Fibroblast of lung (primary cell): ENCODE measurements around the gene PER2. TPM values are rescaled to one million over a fixed set of nuclear protein-coding genes. Genes with fewer than 3 reads are reported as not detected.

Experiments used
- DNase-seq, 2 donors: peaks; one replicate each; pipeline versions ENCODE4 v3.0.0 to v3.0.0-alpha.2; 2010; ENCODE audit warnings: low read depth in 2 of 2
- H2AFZ ChIP-seq: 2 replicates; pipeline ENCODE4 v1.5.1; 2012; ENCODE audit warnings: low read length, control low read depth, inconsistent platforms
- H3K27ac ChIP-seq: 2 replicates; pipeline ENCODE4 v1.5.1; 2011; ENCODE audit warnings: low read length, control low read depth; ENCODE audit not compliant: insufficient read depth
- H3K27me3 ChIP-seq: 2 replicates; pipeline ENCODE4 v1.5.1; 2011; ENCODE audit warnings: mild to moderate bottlenecking, low read length; ENCODE audit not compliant: control insufficient read depth, insufficient read depth
- H3K36me3 ChIP-seq: 2 replicates; pipeline ENCODE4 v1.5.1; 2011; ENCODE audit warnings: low read length; ENCODE audit not compliant: control insufficient read depth, insufficient read depth
- H3K4me1 ChIP-seq: 2 replicates; pipeline ENCODE4 v1.5.1; 2011; ENCODE audit warnings: low read length; ENCODE audit not compliant: control insufficient read depth, insufficient read depth; ENCODE audit errors: extremely low read depth
- H3K4me2 ChIP-seq: 2 replicates; pipeline ENCODE4 v1.5.1; 2011; ENCODE audit warnings: low read length, control low read depth; ENCODE audit not compliant: insufficient read depth; ENCODE audit errors: extremely low read depth
- H3K4me3 ChIP-seq, 4 experiments: fragments of 200-600 bp in 1 of 4; sonication (generic) in 1 of 4; replicated peaks in 1 of 4; 2 replicates each; pipeline ENCODE4 v1.5.1; 2011 to 2016; ENCODE audit warnings: low read length in 4 of 4, low read depth in 3 of 4, mild to moderate bottlenecking in 3 of 4, control low read depth in 2 of 4, inconsistent platforms in 1 of 4, mixed read lengths in 1 of 4; ENCODE audit not compliant: insufficient read depth in 1 of 4; ENCODE audit errors: control extremely low read depth in 1 of 4
- H3K79me2 ChIP-seq: 2 replicates; pipeline ENCODE4 v1.5.1; 2012; ENCODE audit warnings: mild to moderate bottlenecking, low read length, inconsistent platforms; ENCODE audit not compliant: control insufficient read depth, insufficient read depth
- H3K9ac ChIP-seq: 2 replicates; pipeline ENCODE4 v1.5.1; 2011; ENCODE audit warnings: mild to moderate bottlenecking, low read length, control low read depth; ENCODE audit not compliant: insufficient read depth
- H3K9me3 ChIP-seq: 2 replicates; pipeline ENCODE4 v1.5.1; 2012; ENCODE audit warnings: low read depth, low read length; ENCODE audit not compliant: control insufficient read depth, insufficient read depth
- H4K20me1 ChIP-seq: 2 replicates; pipeline ENCODE4 v1.5.1; 2011; ENCODE audit warnings: low read length; ENCODE audit not compliant: control insufficient read depth, insufficient read depth; ENCODE audit errors: extremely low read depth
- EZH2 ChIP-seq: IDR thresholded peaks from 2 replicates; pipeline ENCODE4 v1.5.1; 2012; ENCODE audit warnings: low read length, control low read depth, mild to moderate bottlenecking; ENCODE audit errors: missing control alignments
- polyA plus RNA-seq, 2 donors: library from polyadenylated mRNA; depleted of rRNA in 1 of 2; stranded (reverse) in 1 of 2; unstranded in 1 of 2; fragments of >200 nt; gene quantifications; 2 replicates each; pipeline ENCODE4 v1.2.1, GENCODE V29; 2011 to 2012; ENCODE audit warnings: missing spikeins in 1 of 2
- total RNA-seq: library from RNA; depleted of rRNA; stranded (reverse); fragments of >200 nt; gene quantifications from 2 replicates; pipeline ENCODE4 v1.2.1, GENCODE V29; 2014
- TF ChIP-seq, protein P1 (sequence below), 2 donors: IDR thresholded peaks in 1 of 2; conservative IDR thresholded peaks in 1 of 2; 1 replicate in 1 of 2; 2 replicates in 1 of 2; pipeline ENCODE4 v1.5.1; 2011 to 2012; ENCODE audit warnings: low read length in 2 of 2, control low read depth in 1 of 2, inconsistent platforms in 1 of 2, low read depth in 1 of 2, mild to moderate bottlenecking in 1 of 2

Gene PER2
- total and polyA plus RNA-seq, 2 donors (not counting 1 experiment from before 2014, with no cell fraction given), result 1.9 to 4.6 TPM

DNA sequence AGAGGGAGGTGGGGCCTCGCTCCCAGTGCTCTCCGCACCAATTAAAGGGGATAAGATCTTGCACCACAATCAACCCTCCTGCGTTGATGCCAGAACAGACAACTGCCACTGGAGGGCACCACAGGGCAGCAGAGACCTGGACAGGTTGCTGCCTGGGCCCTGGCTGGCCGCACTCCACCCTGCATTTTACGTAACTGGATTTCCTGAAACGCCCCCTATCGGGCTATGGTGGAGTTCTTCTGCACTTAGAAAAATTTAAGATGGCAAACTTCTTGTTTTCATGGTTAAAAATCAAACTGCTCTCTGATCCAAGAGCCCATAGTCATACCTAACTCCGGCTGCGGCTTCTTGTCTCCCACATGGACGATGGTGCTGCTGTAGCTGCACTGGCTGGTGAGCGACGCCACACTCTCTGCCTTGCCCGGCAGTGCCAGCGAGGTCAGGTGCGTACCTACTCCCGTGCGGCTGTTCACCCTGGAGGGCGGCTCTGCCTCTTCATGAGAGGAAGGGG lies 31.8 kb downstream of the PER2 start:
- DNase-seq, result peak; percentile 66 to 74
- Histone ChIP-seq H3K9ac (no peak overlapping the region), H4K20me1 (no peaks in the 10 kb centered on the region), H3K36me3 (peaks cover 8% of the 10 kb centered on the region), H2AFZ (no peak overlapping the region), H3K9me3 (no peaks in the 10 kb centered on the region), H3K79me2 (no peaks in the 10 kb centered on the region), H3K27me3 (no peaks in the 10 kb centered on the region), H3K27ac (no peak overlapping the region), H3K4me3 (no peak overlapping the region), H3K4me2 (no peak overlapping the region), H3K4me1 (no peaks in the 10 kb centered on the region)
- TF ChIP-seq EZH2, result no peak
- TF ChIP-seq, protein P1, sequence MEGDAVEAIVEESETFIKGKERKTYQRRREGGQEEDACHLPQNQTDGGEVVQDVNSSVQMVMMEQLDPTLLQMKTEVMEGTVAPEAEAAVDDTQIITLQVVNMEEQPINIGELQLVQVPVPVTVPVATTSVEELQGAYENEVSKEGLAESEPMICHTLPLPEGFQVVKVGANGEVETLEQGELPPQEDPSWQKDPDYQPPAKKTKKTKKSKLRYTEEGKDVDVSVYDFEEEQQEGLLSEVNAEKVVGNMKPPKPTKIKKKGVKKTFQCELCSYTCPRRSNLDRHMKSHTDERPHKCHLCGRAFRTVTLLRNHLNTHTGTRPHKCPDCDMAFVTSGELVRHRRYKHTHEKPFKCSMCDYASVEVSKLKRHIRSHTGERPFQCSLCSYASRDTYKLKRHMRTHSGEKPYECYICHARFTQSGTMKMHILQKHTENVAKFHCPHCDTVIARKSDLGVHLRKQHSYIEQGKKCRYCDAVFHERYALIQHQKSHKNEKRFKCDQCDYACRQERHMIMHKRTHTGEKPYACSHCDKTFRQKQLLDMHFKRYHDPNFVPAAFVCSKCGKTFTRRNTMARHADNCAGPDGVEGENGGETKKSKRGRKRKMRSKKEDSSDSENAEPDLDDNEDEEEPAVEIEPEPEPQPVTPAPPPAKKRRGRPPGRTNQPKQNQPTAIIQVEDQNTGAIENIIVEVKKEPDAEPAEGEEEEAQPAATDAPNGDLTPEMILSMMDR (conservative IDR thresholded peaks at IDR 0.05 in 1 of 2, IDR thresholded peaks at IDR 0.05 in 1 of 2; ENCODE audit: low read depth in 1 of 2, low read length in 2 of 2), result peak; percentile 56 to 68

- Histone ChIP-seq H3K27me3 (no peaks in the 10 kb centered on the region), H3K27ac (no peak overlapping the region), H2AFZ (no peak overlapping the region), H3K9me3 (no peaks in the 10 kb centered on the region), H4K20me1 (no peaks in the 10 kb centered on the region), H3K9ac (no peak overlapping the region), H3K4me2 (no peak overlapping the region), H3K36me3 (peaks cover 8% of the 10 kb centered on the region), H3K4me3 (no peak overlapping the region), H3K4me1 (no peaks in the 10 kb centered on the region), H3K79me2 (no peaks in the 10 kb centered on the region)
- DNase-seq, result no peak
- no peak for TF ChIP-seq EZH2
- TF ChIP-seq, protein P1 (conservative IDR thresholded peaks at IDR 0.05 in 1 of 2, IDR thresholded peaks at IDR 0.05 in 1 of 2; ENCODE audit: low read depth in 1 of 2, low read length in 2 of 2), result no peak
These were observed 32.3 kb downstream of the PER2 start for GRCh38 chr2:238256111-238256510.

DNA sequence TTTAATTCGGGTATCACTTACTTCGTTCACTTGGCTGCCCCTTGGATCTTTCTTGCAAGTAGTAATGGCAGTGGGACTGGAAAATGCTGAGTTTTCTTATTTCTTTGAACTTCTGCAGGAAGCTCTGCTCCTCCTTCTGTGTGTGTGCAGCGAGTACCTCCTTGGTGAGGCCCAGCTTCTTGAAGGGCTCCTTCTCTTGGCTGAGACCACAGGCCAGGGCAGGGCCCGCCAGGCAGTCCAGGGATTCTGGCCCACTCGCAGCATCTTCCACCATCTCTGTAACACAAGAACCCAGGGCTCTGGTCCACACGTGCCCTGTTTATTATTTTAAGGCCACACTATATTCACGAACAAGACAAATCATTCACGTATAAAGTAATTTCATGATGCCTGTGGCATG lies 32.8 kb downstream of the PER2 start:
- no peak overlapping the region for H3K4me3 ChIP-seq
- H3K27me3 ChIP-seq, result no peaks in the 10 kb centered on the region
- no peaks in the 10 kb centered on the region for H3K79me2 ChIP-seq
- TF ChIP-seq, protein P1 (conservative IDR thresholded peaks at IDR 0.05 in 1 of 2, IDR thresholded peaks at IDR 0.05 in 1 of 2; ENCODE audit: low read depth in 1 of 2, low read length in 2 of 2), result no peak
- TF ChIP-seq EZH2, result no peak
- no peak for DNase-seq
- H3K9ac ChIP-seq, result no peak overlapping the region
- H3K36me3 ChIP-seq, result peaks cover 8% of the 10 kb centered on the region
- H3K4me2 ChIP-seq, result no peak overlapping the region
- H2AFZ ChIP-seq, result no peak overlapping the region
- H3K27ac ChIP-seq, result no peak overlapping the region
- H3K9me3 ChIP-seq, result no peaks in the 10 kb centered on the region
- no peaks in the 10 kb centered on the region for H4K20me1 ChIP-seq
- no peaks in the 10 kb centered on the region for H3K4me1 ChIP-seq
